HPDE6-E6E7 (cell line): Measurements from ENCODE around the gene CDS2.

ENCODE experiments used
- DNase-seq: peaks from one replicate; pipeline ENCODE4 v3.0.0; 2011; ENCODE audit warnings: missing footprints; ENCODE audit errors: extremely low spot score

The CDS2 gene

DNA sequence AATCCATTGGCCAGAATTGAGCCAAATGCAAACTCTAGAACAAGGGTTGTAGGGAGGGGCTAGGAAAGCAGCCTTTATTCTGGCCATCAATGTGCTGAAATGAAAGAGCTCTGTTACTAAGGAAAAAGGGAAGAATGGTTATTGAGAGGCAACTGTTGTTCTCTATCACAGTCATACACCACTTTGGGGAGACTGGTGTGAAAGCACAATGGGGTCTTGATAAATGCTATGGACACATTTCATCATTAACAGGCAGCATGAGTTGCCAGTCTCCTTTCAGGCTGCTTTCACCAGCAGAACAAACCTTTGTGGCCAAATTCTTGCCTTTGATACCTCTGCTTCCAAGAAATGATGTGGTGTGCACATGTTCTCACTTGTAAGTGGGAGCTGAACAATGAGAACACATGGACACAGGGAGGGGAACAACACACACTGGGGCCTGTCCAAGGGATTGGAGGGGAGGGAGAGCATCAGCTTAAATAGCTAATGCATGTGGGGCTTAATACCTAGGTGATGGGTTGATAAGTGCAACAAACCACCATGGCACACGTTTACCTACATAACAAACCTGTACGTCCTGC lies 86.2 kb downstream of the CDS2 start:
- no peak for DNase-seq

DNA sequence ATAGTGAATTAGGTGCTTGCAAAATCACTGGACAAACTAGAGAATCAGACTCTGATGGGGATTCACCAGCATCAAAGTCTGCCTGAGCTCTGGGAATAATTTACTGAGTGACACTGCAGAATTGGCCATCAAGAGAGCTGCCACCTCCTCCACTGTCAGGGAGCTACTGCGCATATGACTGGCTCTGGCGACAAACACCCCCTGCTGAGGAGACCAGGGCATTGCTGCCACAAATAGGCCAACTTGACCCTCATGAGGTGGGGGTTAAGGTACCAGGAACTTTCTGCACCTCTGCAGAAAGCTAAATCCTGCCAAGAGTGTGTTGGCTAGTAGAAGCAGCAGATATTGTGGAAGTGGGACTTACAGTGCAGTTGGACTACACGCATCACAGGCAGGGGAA lies 88.0 kb downstream of the CDS2 start:
- no peak for DNase-seq

DNA sequence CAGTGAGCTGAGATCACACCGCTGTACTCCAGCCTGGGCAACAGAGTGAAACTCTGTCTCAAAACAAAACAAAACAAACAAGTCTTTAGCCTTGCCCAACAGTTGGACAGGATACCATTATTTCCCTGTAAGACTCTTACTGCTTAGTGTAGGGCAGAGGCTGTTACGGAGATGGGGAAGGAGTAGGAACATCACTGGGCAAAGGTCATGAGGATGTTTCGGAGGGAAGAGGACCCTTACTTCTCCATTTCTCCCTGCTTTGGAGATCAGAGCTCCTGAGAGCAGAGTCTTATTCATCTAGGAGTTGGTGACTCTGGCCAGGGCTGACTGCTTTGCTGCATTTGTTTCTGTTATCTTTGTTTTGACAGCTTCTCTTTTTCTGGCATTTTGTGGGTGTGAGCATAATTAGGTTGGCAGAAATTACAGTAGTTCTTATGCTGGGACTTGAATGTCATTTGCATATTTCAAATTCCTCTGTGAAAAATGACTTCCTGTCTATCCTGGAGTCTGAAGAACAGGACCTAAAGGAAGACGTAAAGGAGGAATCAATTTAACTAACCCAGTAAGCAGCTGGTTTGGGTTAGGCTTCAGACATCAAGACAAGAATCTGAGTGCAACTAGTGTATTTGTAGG lies 89.0 kb downstream of the CDS2 start:
- DNase-seq: no peak

DNA sequence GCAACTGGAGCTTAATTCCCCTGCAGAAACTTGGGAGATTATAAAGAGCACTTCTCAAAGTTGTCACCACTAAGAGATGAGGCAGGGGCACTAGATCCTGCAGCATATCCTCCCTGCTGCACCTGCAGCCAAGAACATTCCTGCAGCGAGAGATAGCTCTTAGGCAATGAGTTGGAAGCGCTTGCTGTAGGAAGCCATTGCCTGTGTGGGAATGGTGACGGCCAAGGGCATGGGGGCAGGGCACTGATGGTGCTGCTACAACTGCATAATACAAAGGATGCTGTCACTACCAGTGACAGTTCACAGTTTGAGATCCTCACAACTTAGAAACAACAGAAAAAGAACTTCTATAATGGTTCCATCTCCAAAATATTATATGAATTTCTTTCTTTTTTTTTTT lies 89.9 kb downstream of the CDS2 start:
- DNase-seq: no peak

DNA sequence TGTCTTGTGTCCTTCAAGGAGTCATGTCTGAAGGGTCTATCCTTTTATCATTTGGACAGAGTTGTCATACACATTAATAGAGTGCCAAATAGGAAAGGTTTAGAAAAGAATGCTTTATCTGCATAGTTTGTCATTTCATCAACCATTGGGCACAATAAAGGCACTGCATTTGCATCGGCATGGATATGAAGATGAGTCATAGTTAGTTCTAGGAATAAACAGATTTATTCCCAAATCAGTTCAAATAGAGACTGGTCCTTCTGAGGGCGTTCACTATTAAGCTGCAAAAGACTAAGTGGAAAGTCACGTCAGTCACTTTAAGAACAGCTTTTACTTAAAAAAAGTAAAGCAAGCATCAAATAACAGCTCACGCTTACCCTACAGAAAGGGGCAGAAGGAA lies 90.8 kb downstream of the CDS2 start:
- DNase-seq: no peak

DNA sequence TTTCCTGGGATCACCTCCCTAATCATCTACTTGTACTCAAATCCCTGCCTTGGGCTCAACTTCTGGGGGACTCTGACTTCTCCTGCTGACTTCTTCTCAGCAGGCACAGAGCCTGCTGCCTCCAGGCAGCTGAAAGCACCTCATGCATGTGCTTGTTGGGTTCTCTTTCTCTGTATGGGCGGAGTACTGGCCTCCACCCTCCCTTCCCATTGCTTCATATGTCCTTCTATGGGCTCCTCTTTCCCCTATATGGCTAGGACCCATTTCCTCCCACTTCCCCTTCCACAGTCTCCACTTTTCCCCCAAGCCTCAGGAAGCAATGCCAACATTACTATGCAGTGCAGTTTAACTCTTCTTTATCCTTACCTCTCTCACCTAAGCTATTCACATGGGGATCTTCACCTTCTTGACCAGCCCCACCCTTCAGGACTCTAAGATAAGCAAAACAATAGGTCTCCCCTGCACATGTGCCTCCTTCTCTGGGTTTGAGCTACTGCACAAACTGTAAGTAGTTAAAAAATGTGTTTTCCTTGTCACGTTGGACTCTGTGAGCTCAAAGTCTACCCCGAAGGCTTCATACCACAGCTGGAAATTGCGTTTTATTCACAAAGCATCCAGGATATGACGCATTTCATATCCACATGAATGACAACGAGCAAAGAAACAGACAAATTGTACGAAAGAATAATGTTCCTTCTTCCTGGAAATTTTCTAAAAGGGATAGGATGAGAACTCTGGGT lies 93.7 kb downstream of the CDS2 start:
- DNase-seq: no peak

DNA sequence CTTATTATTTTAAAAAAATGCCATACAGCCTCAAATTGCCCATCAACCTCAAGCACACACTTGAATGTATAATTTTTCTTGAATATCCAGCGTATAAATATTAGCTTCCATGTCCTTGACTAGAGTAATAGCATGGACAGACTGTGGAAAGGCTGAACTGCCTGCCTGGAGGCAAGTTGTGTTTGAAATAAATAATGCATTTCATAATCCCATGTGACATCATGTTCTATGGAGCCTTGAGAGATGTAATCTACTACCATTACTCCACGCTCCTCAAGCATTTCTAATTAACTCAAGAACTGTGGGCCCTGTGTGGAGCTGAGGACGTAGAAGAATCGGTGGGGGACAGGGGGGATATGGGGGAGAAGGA lies 94.2 kb downstream of the CDS2 start:
- DNase-seq: no peak

DNA sequence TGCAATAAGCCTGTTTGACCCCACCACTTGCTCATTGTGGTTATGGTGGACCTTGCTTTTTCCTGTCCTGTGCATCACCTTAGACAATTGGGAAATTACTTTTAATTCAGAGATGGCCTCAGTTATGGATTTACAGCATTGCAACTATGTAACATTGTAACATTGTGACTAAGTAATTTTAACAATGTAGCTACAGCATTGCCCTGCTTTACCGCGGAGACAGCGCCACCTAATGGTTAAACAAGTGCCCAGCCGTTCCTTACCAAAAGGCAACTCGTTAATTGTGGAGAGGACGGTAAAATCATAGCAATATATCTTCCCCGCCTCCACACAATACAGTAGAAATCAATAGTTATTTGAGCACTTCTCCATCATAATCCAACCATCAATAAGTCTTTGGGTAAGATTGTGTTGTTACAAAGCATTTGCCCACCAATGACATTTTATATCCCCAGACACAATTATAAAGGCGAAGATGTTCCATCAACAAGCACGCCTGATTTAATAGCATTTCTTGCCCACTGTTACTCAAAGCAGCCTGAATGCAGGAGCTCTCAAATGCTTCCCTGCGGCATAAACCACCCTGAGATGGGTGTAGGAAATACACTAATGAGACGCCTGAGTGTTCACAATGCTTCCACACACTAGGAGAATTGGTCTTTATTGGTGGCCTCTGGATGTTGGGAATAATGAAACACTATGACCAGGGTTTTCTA lies 96.3 kb downstream of the CDS2 start:
- DNase-seq: peak; percentile 75

DNA sequence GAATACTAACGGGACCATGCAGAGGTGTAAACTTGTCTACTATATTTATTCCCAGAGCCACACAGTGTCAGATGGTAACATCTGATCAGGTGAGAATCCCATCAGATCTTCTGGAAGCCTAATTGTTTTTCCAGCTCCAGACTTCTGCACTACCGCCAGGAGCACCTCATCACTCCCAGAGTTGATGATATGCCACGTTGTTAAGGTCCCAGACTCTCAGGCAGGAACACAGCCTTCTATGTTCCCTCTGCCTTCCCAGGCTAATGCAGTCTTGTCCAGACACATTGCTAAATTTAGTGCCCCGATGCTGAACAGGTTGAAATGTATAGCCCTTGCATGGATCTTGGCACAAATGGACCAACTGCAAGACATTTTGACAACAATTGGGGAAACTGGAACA lies 103.7 kb downstream of the CDS2 start:
- DNase-seq: no peak

DNA sequence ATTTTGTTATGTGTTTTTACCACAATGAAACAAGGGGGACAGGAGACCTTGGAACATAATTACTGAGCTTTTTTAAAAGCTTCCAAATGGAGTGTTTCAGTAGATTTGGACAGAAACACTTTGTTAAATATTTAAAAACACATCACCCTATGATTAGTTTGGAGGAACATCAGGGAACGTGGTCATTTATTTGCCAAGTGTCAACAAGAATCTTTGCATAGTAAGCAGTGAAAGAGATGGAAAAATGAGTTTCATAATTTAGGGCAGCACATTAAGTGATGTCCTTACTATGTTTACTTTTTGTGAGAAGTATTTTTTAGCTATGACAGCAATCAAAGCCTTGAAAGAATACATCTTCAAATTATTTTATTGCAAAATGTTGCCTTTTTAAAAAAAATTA lies 107.3 kb downstream of the CDS2 start:
- no peak for DNase-seq

DNA sequence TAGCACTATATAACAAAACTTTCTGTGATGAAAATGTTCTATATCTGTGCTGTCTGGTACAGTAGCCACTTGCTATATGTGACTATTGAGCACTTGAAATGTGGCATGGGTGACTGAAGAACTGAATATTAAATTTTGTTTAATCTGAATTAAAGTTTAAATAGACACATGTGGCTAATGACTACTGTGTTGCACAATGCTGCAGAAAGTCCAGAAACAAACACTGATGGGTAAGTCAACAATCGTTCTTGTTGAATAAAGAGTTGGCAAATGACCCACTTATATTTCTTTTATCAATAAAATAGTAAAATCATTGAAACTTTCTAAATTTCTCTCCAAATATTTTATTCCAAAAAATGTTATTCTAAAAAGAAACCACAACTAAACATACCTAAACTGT lies 108.2 kb downstream of the CDS2 start:
- DNase-seq: no peak
